ENCODE data around the gene GOSR1. TPM values are rescaled to one million over a fixed set of nuclear protein-coding genes. Genes with fewer than 3 reads are reported as not detected.

The GOSR1 gene
- polyA plus RNA-seq, 1 of the 3 experiments (the other 2 are of a cell fraction) = 13.7 TPM

DNA sequence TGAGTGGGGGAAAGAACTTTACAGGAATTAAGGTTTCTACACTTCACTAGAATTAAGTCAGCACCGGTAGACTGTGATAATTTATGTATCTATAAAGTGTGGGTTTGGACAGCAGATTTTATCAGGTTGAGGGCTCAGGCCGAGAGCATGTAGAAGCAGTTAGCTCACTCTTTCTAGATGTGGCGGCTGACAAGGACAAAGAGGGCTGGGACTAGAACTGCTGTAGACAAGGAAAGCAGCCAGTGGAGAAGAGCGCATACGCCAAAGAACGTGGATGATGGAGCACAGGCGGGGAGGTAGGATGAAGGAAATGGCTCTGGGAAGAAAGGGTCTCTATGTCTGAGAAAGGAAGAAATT lies 504 bp upstream of the GOSR1 start:
- Histone ChIP-seq H3K4me1 (ENCODE audit: control insufficient read depth in 1 of 2, insufficient read depth in 2 of 2, low read depth in 1 of 2, low read length in 1 of 2) (peaks cover 5 to 13% of the 10 kb centered on the region in 2 experiments; a peak in 3 of 4 replicates), H3K9me3 (no peaks in the 10 kb centered on the region), H3K27me3 (ENCODE audit: insufficient read depth) (no peaks in the 10 kb centered on the region), H2AFZ (ENCODE audit: low read depth) (peak overlapping the region; percentile 96), H3K9ac (peak overlapping the region; percentile 99; the same call in 1 of the 2 replicates), H3F3A (replicated peaks; ENCODE audit: insufficient read depth) (no peaks in the 10 kb centered on the region), H3K36me3 (replicated peaks in 1 of 2; ENCODE audit: control insufficient read depth in 1 of 2, insufficient read depth in 2 of 2, low read length in 1 of 2) (peaks cover 11 to 25% of the 10 kb centered on the region in 2 experiments), H4K20me1 (ENCODE audit: insufficient read depth) (no peaks in the 10 kb centered on the region), H3K4me3 (ENCODE audit: low read depth in 2 of 2, low read length in 1 of 2) (peak overlapping the region; percentile 58 to 99), H3K27ac (ENCODE audit: low read depth in 2 of 2, low read length in 1 of 2) (peak overlapping the region; percentile 39 to 86; a peak in 3 of 4 replicates), H3K4me2 (peak overlapping the region; percentile 69), H3K79me2 (ENCODE audit: insufficient read depth) (peaks cover 45% of the 10 kb centered on the region), H3K9me2 (no peaks in the 10 kb centered on the region)
- DNase-seq = no peak
- ChIA-PET CTCF (interaction anchor here (0.6 to 5.1 kb wide), 28 partner anchors 11 to 698 kb away, joined by 3 to 45 read pairs (median 4); no protein-coding TSS in a partner anchor), POLR2A (no interaction called here)
- TF ChIP-seq SMC3 (IDR thresholded peaks at IDR 0.05; ENCODE audit: low read depth, low read length) (no peak), EP300 (IDR thresholded peaks at IDR 0.05; ENCODE audit: borderline replicate concordance in 1 of 2, low read depth in 1 of 2, low read length in 1 of 2) (0 out of 4 replicates have a peak, but pooled peaks of 1 of the 2 experiments have one; percentile 4)
- WGBS (ENCODE audit: low lambda C conversion rate) = 31% methylated on average over 7 of the region's 7 CpGs

DNA sequence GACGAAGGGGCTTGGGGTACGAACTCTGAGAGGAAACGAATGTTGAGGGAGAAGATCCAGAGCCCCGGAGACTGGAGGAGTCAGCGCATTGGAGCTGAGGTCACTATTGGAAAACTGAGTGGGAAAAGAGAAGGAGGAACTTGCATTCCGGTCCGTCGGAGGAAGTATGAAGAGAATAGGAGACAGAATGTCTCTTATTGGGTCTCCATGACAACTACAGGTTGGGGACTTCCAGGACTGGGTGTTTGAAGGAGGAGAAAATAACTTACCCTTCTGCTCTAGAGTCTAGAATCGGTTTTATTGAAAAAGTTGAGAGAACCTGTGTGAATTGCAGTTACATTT lies 537 bp downstream of the GOSR1 start:
- WGBS (ENCODE audit: low lambda C conversion rate) = 0% methylated on average over 9 of the region's 9 CpGs
- peaks cover 5 to 9% of the 10 kb centered on the region in 2 experiments; a peak in 3 of 4 replicates for H3K4me1 ChIP-seq (ENCODE audit: control insufficient read depth in 1 of 2, insufficient read depth in 2 of 2, low read depth in 1 of 2, low read length in 1 of 2)
- H3K9me2 ChIP-seq = no peaks in the 10 kb centered on the region
- DNase-seq = no peak
- no peaks in the 10 kb centered on the region for H4K20me1 ChIP-seq (ENCODE audit: insufficient read depth)
- peak overlapping the region; percentile 91 for H3K4me2 ChIP-seq
- H3K27me3 ChIP-seq (ENCODE audit: insufficient read depth) = no peaks in the 10 kb centered on the region
- H3K79me2 ChIP-seq (ENCODE audit: insufficient read depth) = peaks cover 50% of the 10 kb centered on the region
- H3K4me3 ChIP-seq (ENCODE audit: low read depth in 2 of 2, low read length in 1 of 2) = peak overlapping the region; percentile 58 to 99
- peaks cover 21 to 33% of the 10 kb centered on the region in 2 experiments for H3K36me3 ChIP-seq (replicated peaks in 1 of 2; ENCODE audit: control insufficient read depth in 1 of 2, insufficient read depth in 2 of 2, low read length in 1 of 2)
- no peaks in the 10 kb centered on the region for H3F3A ChIP-seq (replicated peaks; ENCODE audit: insufficient read depth)
- CTCF ChIA-PET = interaction anchor here (0.8 to 5.1 kb wide), 15 partner anchors 12 to 351 kb away, joined by 3 to 45 read pairs (median 4); no protein-coding TSS in a partner anchor
- H2AFZ ChIP-seq (ENCODE audit: low read depth) = peak overlapping the region; percentile 82
- no peaks in the 10 kb centered on the region for H3K9me3 ChIP-seq
- POLR2A ChIA-PET = interaction anchor here (1.1 kb wide), 1 partner anchor 25 kb away, joined by 3 read pairs; no protein-coding TSS in a partner anchor
- TF ChIP-seq, protein P1, sequence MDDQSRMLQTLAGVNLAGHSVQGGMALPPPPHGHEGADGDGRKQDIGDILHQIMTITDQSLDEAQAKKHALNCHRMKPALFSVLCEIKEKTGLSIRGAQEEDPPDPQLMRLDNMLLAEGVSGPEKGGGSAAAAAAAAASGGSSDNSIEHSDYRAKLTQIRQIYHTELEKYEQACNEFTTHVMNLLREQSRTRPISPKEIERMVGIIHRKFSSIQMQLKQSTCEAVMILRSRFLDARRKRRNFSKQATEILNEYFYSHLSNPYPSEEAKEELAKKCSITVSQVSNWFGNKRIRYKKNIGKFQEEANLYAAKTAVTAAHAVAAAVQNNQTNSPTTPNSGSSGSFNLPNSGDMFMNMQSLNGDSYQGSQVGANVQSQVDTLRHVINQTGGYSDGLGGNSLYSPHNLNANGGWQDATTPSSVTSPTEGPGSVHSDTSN (IDR thresholded peaks at IDR 0.05) = no peak
- TF ChIP-seq GABPA (IDR thresholded peaks at IDR 0.05; ENCODE audit: low read depth) (no peak), MAX (IDR thresholded peaks at IDR 0.05; ENCODE audit: low read depth) (no peak), USF1 (IDR thresholded peaks at IDR 0.05; ENCODE audit: borderline replicate concordance, low read depth) (no peak), NFIC (IDR thresholded peaks at IDR 0.05; ENCODE audit: borderline replicate concordance) (no peak)
- peak overlapping the region; percentile 99 for H3K9ac ChIP-seq
- peak overlapping the region; percentile 78 to 86; a peak in 3 of 4 replicates for H3K27ac ChIP-seq (ENCODE audit: low read depth in 2 of 2, low read length in 1 of 2)

DNA sequence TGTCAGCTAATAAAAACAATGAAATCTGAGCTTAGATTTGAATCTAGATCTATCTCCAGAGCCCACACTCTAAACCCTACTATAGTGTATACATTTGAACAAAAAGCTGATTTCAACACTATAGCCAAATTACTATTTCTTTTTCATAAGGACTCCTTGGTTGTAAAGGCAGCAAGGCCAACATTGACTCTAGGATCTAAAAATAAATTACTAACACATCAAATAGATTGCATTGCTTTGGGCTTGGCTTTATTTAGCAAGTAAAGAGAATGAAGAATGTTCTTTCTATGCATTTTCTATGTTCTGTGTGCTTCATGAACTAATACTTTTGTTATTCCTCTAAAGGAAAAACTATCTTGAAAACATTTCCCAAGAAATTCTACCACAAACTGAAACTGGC lies 5.3 kb downstream of the GOSR1 start:
- POLR2A ChIA-PET = no interaction called here
- Histone ChIP-seq H3K9me2 (no peaks in the 10 kb centered on the region), H4K20me1 (ENCODE audit: insufficient read depth) (no peaks in the 10 kb centered on the region), H3K4me1 (ENCODE audit: control insufficient read depth in 1 of 2, insufficient read depth in 2 of 2, low read depth in 1 of 2, low read length in 1 of 2) (peaks cover 5% of the 10 kb centered on the region in 2 experiments; a peak in 3 of 4 replicates), H3K4me3 (ENCODE audit: low read depth in 2 of 2, low read length in 1 of 2) (no peak overlapping the region), H3K4me2 (no peak overlapping the region), H3K79me2 (ENCODE audit: insufficient read depth) (peaks cover 47% of the 10 kb centered on the region), H2AFZ (ENCODE audit: low read depth) (no peak overlapping the region), H3K9me3 (no peaks in the 10 kb centered on the region), H3F3A (replicated peaks; ENCODE audit: insufficient read depth) (peaks cover 8% of the 10 kb centered on the region), H3K27me3 (ENCODE audit: insufficient read depth) (no peaks in the 10 kb centered on the region), H3K9ac (no peak overlapping the region), H3K36me3 (replicated peaks in 1 of 2; ENCODE audit: control insufficient read depth in 1 of 2, insufficient read depth in 2 of 2, low read length in 1 of 2) (peaks cover 61 to 78% of the 10 kb centered on the region in 2 experiments), H3K27ac (ENCODE audit: low read depth in 2 of 2, low read length in 1 of 2) (no peak overlapping the region)
- no peak for DNase-seq
- CTCF ChIA-PET = interaction anchor here (1.0 kb wide), 1 partner anchor 27 kb away, joined by 3 read pairs; no protein-coding TSS in a partner anchor
- TF ChIP-seq TEAD4 (IDR thresholded peaks at IDR 0.05; ENCODE audit: borderline replicate concordance, insufficient read depth) = no peak
- no peak for TF ChIP-seq FOSL2 (IDR thresholded peaks at IDR 0.05; ENCODE audit: borderline replicate concordance, low read depth)
- TF ChIP-seq SIN3A (IDR thresholded peaks at IDR 0.05; ENCODE audit: borderline replicate concordance, low read depth, low read length) = no peak
- TF ChIP-seq EZH2phosphoT487 (IDR thresholded peaks at IDR 0.05; ENCODE audit: borderline replicate concordance, low read depth) = no peak
- no peak for TF ChIP-seq MAX (IDR thresholded peaks at IDR 0.05; ENCODE audit: low read depth)
- TF ChIP-seq MEF2A (IDR thresholded peaks at IDR 0.05; ENCODE audit: borderline replicate concordance, low read depth) = no peak
- no peak for TF ChIP-seq EP300 (IDR thresholded peaks at IDR 0.05; ENCODE audit: borderline replicate concordance in 1 of 2, low read depth in 1 of 2, low read length in 1 of 2)
- TF ChIP-seq, protein P2, sequence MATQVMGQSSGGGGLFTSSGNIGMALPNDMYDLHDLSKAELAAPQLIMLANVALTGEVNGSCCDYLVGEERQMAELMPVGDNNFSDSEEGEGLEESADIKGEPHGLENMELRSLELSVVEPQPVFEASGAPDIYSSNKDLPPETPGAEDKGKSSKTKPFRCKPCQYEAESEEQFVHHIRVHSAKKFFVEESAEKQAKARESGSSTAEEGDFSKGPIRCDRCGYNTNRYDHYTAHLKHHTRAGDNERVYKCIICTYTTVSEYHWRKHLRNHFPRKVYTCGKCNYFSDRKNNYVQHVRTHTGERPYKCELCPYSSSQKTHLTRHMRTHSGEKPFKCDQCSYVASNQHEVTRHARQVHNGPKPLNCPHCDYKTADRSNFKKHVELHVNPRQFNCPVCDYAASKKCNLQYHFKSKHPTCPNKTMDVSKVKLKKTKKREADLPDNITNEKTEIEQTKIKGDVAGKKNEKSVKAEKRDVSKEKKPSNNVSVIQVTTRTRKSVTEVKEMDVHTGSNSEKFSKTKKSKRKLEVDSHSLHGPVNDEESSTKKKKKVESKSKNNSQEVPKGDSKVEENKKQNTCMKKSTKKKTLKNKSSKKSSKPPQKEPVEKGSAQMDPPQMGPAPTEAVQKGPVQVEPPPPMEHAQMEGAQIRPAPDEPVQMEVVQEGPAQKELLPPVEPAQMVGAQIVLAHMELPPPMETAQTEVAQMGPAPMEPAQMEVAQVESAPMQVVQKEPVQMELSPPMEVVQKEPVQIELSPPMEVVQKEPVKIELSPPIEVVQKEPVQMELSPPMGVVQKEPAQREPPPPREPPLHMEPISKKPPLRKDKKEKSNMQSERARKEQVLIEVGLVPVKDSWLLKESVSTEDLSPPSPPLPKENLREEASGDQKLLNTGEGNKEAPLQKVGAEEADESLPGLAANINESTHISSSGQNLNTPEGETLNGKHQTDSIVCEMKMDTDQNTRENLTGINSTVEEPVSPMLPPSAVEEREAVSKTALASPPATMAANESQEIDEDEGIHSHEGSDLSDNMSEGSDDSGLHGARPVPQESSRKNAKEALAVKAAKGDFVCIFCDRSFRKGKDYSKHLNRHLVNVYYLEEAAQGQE (IDR thresholded peaks at IDR 0.05; ENCODE audit: low read depth, low read length) = no peak
- no peak for TF ChIP-seq RAD21 (IDR thresholded peaks at IDR 0.05; ENCODE audit: low read length)
- TF ChIP-seq CHD2 (IDR thresholded peaks at IDR 0.05; ENCODE audit: low read length, partially characterized antibody) = no peak
